ENCODE measurements around the gene COPE.

DNA sequence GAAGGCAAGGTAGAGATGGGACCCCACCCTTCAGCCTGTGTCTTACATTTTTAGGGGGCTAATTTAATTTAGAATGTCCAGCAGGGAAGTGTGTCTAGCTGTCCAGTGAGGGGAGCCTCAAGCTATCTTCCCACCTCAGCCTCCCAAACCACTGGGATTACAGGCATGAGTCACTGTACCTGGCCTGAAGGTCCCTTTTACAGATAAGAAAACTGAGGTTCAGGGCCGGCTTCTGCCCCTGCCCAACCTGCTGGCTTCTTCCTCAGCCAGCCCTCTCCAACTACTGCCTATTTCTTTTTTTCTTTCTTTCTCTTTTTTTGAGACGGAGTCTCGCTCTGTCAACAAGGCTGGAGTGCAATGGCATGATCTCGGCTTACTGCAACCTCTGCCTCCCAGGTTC, 41.2 kb upstream of the COPE start:
- TF ChIP-seq, protein P1, sequence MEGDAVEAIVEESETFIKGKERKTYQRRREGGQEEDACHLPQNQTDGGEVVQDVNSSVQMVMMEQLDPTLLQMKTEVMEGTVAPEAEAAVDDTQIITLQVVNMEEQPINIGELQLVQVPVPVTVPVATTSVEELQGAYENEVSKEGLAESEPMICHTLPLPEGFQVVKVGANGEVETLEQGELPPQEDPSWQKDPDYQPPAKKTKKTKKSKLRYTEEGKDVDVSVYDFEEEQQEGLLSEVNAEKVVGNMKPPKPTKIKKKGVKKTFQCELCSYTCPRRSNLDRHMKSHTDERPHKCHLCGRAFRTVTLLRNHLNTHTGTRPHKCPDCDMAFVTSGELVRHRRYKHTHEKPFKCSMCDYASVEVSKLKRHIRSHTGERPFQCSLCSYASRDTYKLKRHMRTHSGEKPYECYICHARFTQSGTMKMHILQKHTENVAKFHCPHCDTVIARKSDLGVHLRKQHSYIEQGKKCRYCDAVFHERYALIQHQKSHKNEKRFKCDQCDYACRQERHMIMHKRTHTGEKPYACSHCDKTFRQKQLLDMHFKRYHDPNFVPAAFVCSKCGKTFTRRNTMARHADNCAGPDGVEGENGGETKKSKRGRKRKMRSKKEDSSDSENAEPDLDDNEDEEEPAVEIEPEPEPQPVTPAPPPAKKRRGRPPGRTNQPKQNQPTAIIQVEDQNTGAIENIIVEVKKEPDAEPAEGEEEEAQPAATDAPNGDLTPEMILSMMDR (IDR thresholded peaks at IDR 0.05), result no peak
- TF ChIP-seq POLR2A (IDR thresholded peaks at IDR 0.05), result no peak
